H1 (cell line): ENCODE data around the gene LPAR2. TPM values are rescaled to one million over a fixed set of nuclear protein-coding genes. Genes with fewer than 3 reads are reported as not detected.

Experiments
- GTF2F1 ChIP-seq: IDR thresholded peaks from 2 replicates; pipeline ENCODE4 v1.6.1; 2012; ENCODE audit warnings: low read depth, low read length, improper control_type of control experiment, borderline replicate concordance
- RFX5 ChIP-seq: IDR thresholded peaks from 2 replicates; pipeline ENCODE4 v1.6.1; 2011; ENCODE audit warnings: low read depth, low read length, improper control_type of control experiment, borderline replicate concordance
- polyA plus RNA-seq, 7 experiments: library from polyadenylated mRNA; depleted of rRNA in 3 of 7; stranded (reverse) in 5 of 7; unstranded in 2 of 7; fragments of >200 nt in 5 of 7; fragments of 200-250 nt in 2 of 7; gene quantifications; 1 replicate in 5 of 7; 2 replicates in 1 of 7; 4 replicates in 1 of 7; pipeline versions ENCODE4 v1.2.1 to v1.2.3, GENCODE V29; 2011 to 2013; ENCODE audit warnings: missing spikeins in 2 of 7, mixed read lengths in 2 of 7
- total RNA-seq: library from RNA; stranded (reverse); fragmentation: NEBNext Ultra II Directional; extraction: Animal tissue kit (Norgen Biotek cat#: 25700); gene quantifications from 2 replicates; pipeline ENCODE4 v1.2.1, GENCODE V29; 2021

LPAR2 gene
- total and polyA plus RNA-seq, 2 of the 8 experiments (the other 6 are each of a cell fraction or from before 2014, with no cell fraction given): 47.6 to 70.2 TPM

DNA sequence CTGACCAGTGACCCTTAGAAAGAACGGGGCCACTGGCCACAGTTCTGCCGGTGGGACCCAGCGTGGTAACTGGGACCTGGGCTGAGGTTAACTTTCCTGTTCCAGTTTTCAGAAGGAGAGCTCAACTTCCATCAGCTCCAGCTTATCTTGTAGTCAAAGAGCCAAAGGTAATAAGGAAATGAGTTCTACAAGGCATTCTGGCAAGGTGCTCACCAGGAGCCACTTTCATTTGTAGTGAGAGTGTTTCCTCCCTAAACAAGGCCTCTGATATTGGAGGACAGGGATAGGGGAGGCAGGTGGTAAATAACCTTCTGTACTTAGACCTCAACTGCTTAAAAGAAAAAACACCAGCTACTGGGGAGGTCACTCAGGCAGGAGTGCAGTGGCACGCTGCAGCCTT is 47.6 kb downstream of the LPAR2 start (continued):
- TF ChIP-seq RFX5 (no peak), GTF2F1 (no peak)
